SK-N-SH (cell line): ENCODE measurements around the gene CNNM1.

Source experiments
- CHD2 ChIP-seq: fragments of 150-350 bp; IDR thresholded peaks from 2 replicates; pipeline ENCODE4 v1.6.1; 2018; ENCODE audit warnings: low read length; ENCODE audit not compliant: partially characterized antibody
- EZH2phosphoT487 ChIP-seq: fragments of 200-600 bp; sonication (generic); IDR thresholded peaks from 2 replicates; pipeline ENCODE4 v1.6.1; 2017; ENCODE audit warnings: low read depth, mixed run types, mild to moderate bottlenecking, antibody characterized with exemption, moderate library complexity, borderline replicate concordance
- MEF2A ChIP-seq: IDR thresholded peaks from 2 replicates; pipeline ENCODE4 v1.4.0; 2012; ENCODE audit warnings: low read depth, borderline replicate concordance
- NRF1 ChIP-seq: IDR thresholded peaks from 2 replicates; pipeline ENCODE4 v1.6.1; 2012; ENCODE audit warnings: low read depth, mild to moderate bottlenecking, low read length
- POLR2AphosphoS5 ChIP-seq: IDR thresholded peaks from 2 replicates; pipeline ENCODE4 v1.6.1; 2012; ENCODE audit warnings: low read depth, low read length
- SMC3 ChIP-seq: IDR thresholded peaks from 2 replicates; pipeline ENCODE4 v1.6.1; 2012; ENCODE audit warnings: low read depth, low read length, improper control_type of control experiment
- TAF1 ChIP-seq: IDR thresholded peaks from 2 replicates; pipeline ENCODE4 v1.6.1; 2012; ENCODE audit warnings: low read depth, mild to moderate bottlenecking, low read length, moderate library complexity, borderline replicate concordance
- YY1 ChIP-seq: IDR thresholded peaks from 2 replicates; pipeline ENCODE4 v1.4.0; 2012; ENCODE audit warnings: low read depth, mild to moderate bottlenecking
- TF ChIP-seq, protein P1 (sequence below): fragments of 200-600 bp; sonication (generic); IDR thresholded peaks from 2 replicates; pipeline ENCODE4 v1.6.1; 2017; ENCODE audit warnings: antibody characterized with exemption, mild to moderate bottlenecking, moderate library complexity
- TF ChIP-seq, protein P2 (sequence below): IDR thresholded peaks from 2 replicates; pipeline ENCODE4 v1.4.0; 2012; ENCODE audit warnings: low read depth, borderline replicate concordance
- TF ChIP-seq, protein P3 (sequence below): fragments of 150-350 bp; IDR thresholded peaks from 2 replicates; pipeline ENCODE4 v1.6.1; 2016; ENCODE audit warnings: mild to moderate bottlenecking, low read depth, low read length

DNA sequence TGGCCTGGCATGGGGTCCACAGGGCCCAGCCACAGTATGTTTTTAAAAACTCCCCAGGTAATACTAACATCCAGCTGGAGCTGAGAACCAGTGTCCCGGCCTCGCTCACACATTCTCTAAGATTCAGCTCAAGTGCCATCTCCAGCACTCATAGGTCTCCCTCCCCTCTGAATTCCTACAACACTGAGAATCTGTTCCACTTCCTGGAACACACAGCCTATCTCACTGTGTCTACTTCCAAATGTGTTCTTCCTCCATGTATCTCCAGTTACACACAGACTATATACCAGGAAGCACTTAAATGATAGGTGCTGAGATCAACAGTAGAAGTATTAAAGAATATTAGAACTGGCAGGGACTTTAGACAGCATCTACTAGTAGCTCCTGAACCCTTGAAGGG lies 90.5 kb downstream of the CNNM1 start:
- TF ChIP-seq CHD2, result no peak
- TF ChIP-seq, protein P1, sequence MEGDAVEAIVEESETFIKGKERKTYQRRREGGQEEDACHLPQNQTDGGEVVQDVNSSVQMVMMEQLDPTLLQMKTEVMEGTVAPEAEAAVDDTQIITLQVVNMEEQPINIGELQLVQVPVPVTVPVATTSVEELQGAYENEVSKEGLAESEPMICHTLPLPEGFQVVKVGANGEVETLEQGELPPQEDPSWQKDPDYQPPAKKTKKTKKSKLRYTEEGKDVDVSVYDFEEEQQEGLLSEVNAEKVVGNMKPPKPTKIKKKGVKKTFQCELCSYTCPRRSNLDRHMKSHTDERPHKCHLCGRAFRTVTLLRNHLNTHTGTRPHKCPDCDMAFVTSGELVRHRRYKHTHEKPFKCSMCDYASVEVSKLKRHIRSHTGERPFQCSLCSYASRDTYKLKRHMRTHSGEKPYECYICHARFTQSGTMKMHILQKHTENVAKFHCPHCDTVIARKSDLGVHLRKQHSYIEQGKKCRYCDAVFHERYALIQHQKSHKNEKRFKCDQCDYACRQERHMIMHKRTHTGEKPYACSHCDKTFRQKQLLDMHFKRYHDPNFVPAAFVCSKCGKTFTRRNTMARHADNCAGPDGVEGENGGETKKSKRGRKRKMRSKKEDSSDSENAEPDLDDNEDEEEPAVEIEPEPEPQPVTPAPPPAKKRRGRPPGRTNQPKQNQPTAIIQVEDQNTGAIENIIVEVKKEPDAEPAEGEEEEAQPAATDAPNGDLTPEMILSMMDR, result no peak
- TF ChIP-seq YY1, result no peak
- TF ChIP-seq MEF2A, result no peak
- TF ChIP-seq, protein P2, sequence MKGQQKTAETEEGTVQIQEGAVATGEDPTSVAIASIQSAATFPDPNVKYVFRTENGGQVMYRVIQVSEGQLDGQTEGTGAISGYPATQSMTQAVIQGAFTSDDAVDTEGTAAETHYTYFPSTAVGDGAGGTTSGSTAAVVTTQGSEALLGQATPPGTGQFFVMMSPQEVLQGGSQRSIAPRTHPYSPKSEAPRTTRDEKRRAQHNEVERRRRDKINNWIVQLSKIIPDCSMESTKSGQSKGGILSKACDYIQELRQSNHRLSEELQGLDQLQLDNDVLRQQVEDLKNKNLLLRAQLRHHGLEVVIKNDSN, result no peak
- TF ChIP-seq EZH2phosphoT487, result no peak
- TF ChIP-seq TAF1, result no peak
- TF ChIP-seq SMC3, result no peak
- TF ChIP-seq POLR2AphosphoS5, result no peak
- TF ChIP-seq NRF1, result no peak
- TF ChIP-seq, protein P3, sequence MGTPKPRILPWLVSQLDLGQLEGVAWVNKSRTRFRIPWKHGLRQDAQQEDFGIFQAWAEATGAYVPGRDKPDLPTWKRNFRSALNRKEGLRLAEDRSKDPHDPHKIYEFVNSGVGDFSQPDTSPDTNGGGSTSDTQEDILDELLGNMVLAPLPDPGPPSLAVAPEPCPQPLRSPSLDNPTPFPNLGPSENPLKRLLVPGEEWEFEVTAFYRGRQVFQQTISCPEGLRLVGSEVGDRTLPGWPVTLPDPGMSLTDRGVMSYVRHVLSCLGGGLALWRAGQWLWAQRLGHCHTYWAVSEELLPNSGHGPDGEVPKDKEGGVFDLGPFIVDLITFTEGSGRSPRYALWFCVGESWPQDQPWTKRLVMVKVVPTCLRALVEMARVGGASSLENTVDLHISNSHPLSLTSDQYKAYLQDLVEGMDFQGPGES, result no peak
